ENCODE results near the gene MYL4. TPM values are rescaled to one million over a fixed set of nuclear protein-coding genes. Genes with fewer than 3 reads are reported as not detected.
"Not testable (repeated sequence)": the region's sequence is repeated elsewhere in the genome, so short reads cannot be mapped to it uniquely, and the experiment has no call there.

MYL4 gene
- total RNA-seq, 1 experiment from 2014 or later, result not detected

DNA sequence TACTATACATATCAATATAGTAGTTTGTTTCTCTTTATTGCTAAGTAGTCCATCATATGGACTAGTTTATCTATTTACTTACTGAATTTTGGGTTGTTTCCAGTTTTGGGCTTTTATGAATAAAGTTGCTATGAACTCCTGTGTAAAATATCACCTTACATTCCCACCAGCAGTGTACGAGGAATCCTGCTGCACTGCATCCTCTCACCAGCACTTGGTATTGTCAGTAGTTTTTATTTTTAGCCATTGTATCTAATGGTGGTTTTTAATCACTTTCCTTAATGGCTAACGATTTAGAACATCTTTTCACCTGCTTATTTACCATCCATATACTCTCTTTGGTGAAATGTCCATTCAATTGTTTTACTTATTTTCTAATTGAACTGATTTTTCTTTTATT lies 44.0 kb upstream of the MYL4 start:
- CTCF ChIA-PET, result no interaction called here
- no TSS peak for BruUV-seq (replicated peaks)
- POLR2A ChIA-PET (ENCODE audit: low non-redundant PET), result no interaction called here
- Histone ChIP-seq H3K4me3 (ENCODE audit: low read depth, low read length, poor library complexity, severe bottlenecking) (no peak overlapping the region), H3K27ac (ENCODE audit: low read depth, low read length, poor library complexity, severe bottlenecking) (no peak overlapping the region), H3K27me3 (replicated peaks; ENCODE audit: insufficient read depth, low read depth, low read length, poor library complexity) (no peaks in the 10 kb centered on the region), H3K36me3 (ENCODE audit: insufficient read depth, low read length, poor library complexity, severe bottlenecking) (peaks cover 21% of the 10 kb centered on the region), H3K9me3 (ENCODE audit: low read depth, low read length, poor library complexity, severe bottlenecking) (no peaks in the 10 kb centered on the region), H3K4me1 (ENCODE audit: insufficient read depth, low read length, poor library complexity, severe bottlenecking) (no peaks in the 10 kb centered on the region)
- intact Hi-C loops (cut with micrococcal nuclease; ENCODE audit: unreplicated experiment), result no loop called here
- no peak for DNase-seq (ENCODE audit: low spot score)
- TF ChIP-seq EZH2 (IDR thresholded peaks at IDR 0.05; ENCODE audit: borderline replicate concordance, low read depth, low read length, poor library complexity, severe bottlenecking), result no peak
- TF ChIP-seq, protein P1, sequence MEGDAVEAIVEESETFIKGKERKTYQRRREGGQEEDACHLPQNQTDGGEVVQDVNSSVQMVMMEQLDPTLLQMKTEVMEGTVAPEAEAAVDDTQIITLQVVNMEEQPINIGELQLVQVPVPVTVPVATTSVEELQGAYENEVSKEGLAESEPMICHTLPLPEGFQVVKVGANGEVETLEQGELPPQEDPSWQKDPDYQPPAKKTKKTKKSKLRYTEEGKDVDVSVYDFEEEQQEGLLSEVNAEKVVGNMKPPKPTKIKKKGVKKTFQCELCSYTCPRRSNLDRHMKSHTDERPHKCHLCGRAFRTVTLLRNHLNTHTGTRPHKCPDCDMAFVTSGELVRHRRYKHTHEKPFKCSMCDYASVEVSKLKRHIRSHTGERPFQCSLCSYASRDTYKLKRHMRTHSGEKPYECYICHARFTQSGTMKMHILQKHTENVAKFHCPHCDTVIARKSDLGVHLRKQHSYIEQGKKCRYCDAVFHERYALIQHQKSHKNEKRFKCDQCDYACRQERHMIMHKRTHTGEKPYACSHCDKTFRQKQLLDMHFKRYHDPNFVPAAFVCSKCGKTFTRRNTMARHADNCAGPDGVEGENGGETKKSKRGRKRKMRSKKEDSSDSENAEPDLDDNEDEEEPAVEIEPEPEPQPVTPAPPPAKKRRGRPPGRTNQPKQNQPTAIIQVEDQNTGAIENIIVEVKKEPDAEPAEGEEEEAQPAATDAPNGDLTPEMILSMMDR (conservative IDR thresholded peaks at IDR 0.05; ENCODE audit: low read depth, low read length), result no peak

DNA sequence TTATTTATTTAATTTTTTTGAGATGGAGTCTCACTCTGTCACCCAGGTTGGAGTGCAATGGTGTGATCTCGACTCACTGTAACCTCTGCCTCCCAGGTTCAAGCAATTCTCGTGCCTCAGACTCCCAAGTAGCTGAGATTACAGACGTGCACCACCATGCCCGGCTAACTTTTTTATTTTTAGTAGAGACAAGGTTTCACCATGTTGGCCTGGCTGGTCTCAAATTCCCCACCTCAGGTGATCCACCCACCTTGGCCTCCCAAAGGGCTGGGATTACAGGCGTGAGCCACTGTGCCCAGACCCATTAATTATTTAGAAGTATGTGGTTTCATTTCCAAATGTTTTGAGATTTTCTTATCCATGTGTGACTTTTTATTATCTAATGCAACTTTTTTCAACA lies 42.3 kb upstream of the MYL4 start:
- H3K36me3 ChIP-seq (ENCODE audit: insufficient read depth, low read length, poor library complexity, severe bottlenecking), result peaks cover 22% of the 10 kb centered on the region
- BruUV-seq (replicated peaks); H3K9me3 ChIP-seq (ENCODE audit: low read depth, low read length, poor library complexity, severe bottlenecking); intact Hi-C loops (cut with micrococcal nuclease; ENCODE audit: unreplicated experiment); H3K27me3 ChIP-seq (replicated peaks; ENCODE audit: insufficient read depth, low read depth, low read length, poor library complexity); H3K4me3 ChIP-seq (ENCODE audit: low read depth, low read length, poor library complexity, severe bottlenecking); CTCF ChIA-PET; H3K4me1 ChIP-seq (ENCODE audit: insufficient read depth, low read length, poor library complexity, severe bottlenecking); POLR2A ChIA-PET (ENCODE audit: low non-redundant PET); H3K27ac ChIP-seq (ENCODE audit: low read depth, low read length, poor library complexity, severe bottlenecking); DNase-seq (ENCODE audit: low spot score): not testable (repeated sequence)

DNA sequence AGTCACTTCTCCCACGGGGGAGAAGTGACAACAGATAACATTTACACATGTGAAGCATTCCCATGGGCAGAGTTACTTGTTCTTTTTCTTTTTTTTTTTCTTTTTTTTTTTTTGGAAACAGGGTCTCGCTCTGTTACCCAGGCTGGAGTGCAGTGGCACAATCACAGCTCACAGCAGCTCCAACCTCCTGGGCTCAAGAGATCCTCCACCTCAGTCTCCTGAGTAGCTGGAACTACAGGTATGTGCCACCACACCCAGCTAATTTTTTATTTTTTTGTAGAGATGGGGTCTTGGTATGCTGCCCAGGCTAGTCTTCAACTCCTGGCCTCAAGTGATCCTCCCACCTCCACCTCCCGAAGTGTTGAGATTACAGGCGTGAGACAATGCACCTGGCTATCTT lies 40.3 kb upstream of the MYL4 start:
- POLR2A ChIA-PET (ENCODE audit: low non-redundant PET); BruUV-seq (replicated peaks); DNase-seq (ENCODE audit: low spot score); H3K4me1 ChIP-seq (ENCODE audit: insufficient read depth, low read length, poor library complexity, severe bottlenecking); H3K27ac ChIP-seq (ENCODE audit: low read depth, low read length, poor library complexity, severe bottlenecking); H3K9me3 ChIP-seq (ENCODE audit: low read depth, low read length, poor library complexity, severe bottlenecking); intact Hi-C loops (cut with micrococcal nuclease; ENCODE audit: unreplicated experiment); H3K27me3 ChIP-seq (replicated peaks; ENCODE audit: insufficient read depth, low read depth, low read length, poor library complexity); CTCF ChIA-PET; H3K4me3 ChIP-seq (ENCODE audit: low read depth, low read length, poor library complexity, severe bottlenecking): not testable (repeated sequence)
- peaks cover 22% of the 10 kb centered on the region for H3K36me3 ChIP-seq (ENCODE audit: insufficient read depth, low read length, poor library complexity, severe bottlenecking)

DNA sequence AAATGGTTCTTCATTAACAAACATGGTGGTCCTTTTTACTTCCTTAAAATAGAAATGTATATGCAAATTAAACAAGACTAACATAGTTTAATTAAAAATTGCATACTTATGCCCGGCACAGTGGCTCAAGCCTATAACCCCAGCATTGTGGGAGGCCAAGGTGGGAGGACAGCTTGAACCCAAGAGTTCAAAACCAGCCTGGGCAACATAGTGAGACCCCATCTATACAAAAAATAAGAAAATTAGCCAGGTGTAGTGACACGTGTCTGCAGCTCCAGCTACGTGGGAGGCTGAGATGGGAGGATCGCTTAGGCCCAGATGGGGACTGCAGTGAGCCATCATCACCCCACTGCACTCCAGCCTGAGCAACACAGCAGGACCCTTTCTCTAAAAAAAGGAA lies 38.4 kb upstream of the MYL4 start:
- ChIA-PET POLR2A (ENCODE audit: low non-redundant PET) (no interaction called here), CTCF (no interaction called here)
- no peaks in the 10 kb centered on the region for H3K9me3 ChIP-seq (ENCODE audit: low read depth, low read length, poor library complexity, severe bottlenecking)
- H3K36me3 ChIP-seq (ENCODE audit: insufficient read depth, low read length, poor library complexity, severe bottlenecking), result peaks cover 22% of the 10 kb centered on the region
- H3K4me3 ChIP-seq (ENCODE audit: low read depth, low read length, poor library complexity, severe bottlenecking), result no peak overlapping the region
- no peaks in the 10 kb centered on the region for H3K27me3 ChIP-seq (replicated peaks; ENCODE audit: insufficient read depth, low read depth, low read length, poor library complexity)
- no TSS peak for BruUV-seq (replicated peaks)
- intact Hi-C loops (cut with micrococcal nuclease; ENCODE audit: unreplicated experiment), result no loop called here
- DNase-seq (ENCODE audit: low spot score), result no peak
- H3K27ac ChIP-seq (ENCODE audit: low read depth, low read length, poor library complexity, severe bottlenecking), result no peak overlapping the region
- TF ChIP-seq, protein P1 (conservative IDR thresholded peaks at IDR 0.05; ENCODE audit: low read depth, low read length), result no peak
- no peak for TF ChIP-seq EZH2 (IDR thresholded peaks at IDR 0.05; ENCODE audit: borderline replicate concordance, low read depth, low read length, poor library complexity, severe bottlenecking)
- no peaks in the 10 kb centered on the region for H3K4me1 ChIP-seq (ENCODE audit: insufficient read depth, low read length, poor library complexity, severe bottlenecking)

Measured in A673 (cell line).